Activated T-helper 2 cell treated with anti-CD3 and anti-CD28 coated beads, Interferon-gamma antibody, Interleukin-2, Interleukin-4, amounts not matched to agents 10 μg/mL and 5 μg/mL and 100 μg/mL, durations not matched to agents 14 hours and 24 hours and 36 hours (primary cell): Measurements from ENCODE around the gene LRRN4CL. TPM values are rescaled to one million over a fixed set of nuclear protein-coding genes. Genes with fewer than 3 reads are reported as not detected.

Experiments used
- DNase-seq: peaks from one replicate; pipeline ENCODE4 v3.0.0; 2021; ENCODE audit warnings: low spot score
- H3K27ac Mint-ChIP-seq: one replicate; pipeline ENCODE4 v1.8.0; 2021; ENCODE audit warnings: mixed read lengths
- H3K27me3 Mint-ChIP-seq: one replicate; pipeline ENCODE4 v1.8.0; 2021; ENCODE audit warnings: low read depth, mixed read lengths
- H3K36me3 Mint-ChIP-seq: one replicate; pipeline ENCODE4 v1.8.0; 2021; ENCODE audit warnings: low read depth, mixed read lengths
- H3K4me1 Mint-ChIP-seq: one replicate; pipeline ENCODE4 v1.8.0; 2021; ENCODE audit warnings: low read depth, mixed read lengths
- H3K4me3 Mint-ChIP-seq: one replicate; pipeline ENCODE4 v1.8.0; 2021; ENCODE audit warnings: low read depth, mild to moderate bottlenecking, moderate library complexity, mixed read lengths
- H3K9me3 Mint-ChIP-seq: one replicate; pipeline ENCODE4 v1.8.0; 2021; ENCODE audit warnings: mixed read lengths
- intact Hi-C: fragments of 100-400 bp; cut with micrococcal nuclease; formaldehyde crosslinking; loops from one replicate; pipeline ENCODE4 v1.15.1; 2023
- total RNA-seq: library from RNA; stranded (reverse); gene quantifications from 2 replicates; pipeline ENCODE4 v1.2.3, GENCODE V29; 2022

The LRRN4CL gene
- total RNA-seq, 1 donor from 2014 or later, result 0.23 TPM

DNA sequence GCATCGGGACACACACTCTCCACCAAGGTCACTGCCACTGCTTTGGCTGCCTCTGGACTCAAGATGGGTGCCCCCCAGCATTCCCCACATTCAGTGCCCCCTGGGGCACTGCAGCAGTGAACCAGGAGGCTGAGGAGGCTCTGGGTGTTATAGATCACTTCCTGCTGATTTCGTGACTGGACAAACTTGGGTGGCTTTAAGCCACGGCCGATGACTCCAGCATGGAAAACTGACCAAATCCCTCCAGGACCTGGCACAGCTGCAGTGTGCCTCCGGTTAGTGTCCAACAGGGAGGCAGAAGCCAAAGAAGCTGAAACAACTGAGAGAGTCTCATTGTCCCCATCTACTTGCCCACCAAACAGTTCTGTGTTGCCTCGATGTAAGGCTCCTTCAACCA lies 41.7 kb downstream of the LRRN4CL start:
- Mint-ChIP-seq H3K4me1 (peaks cover 23% of the 10 kb centered on the region), H3K27ac (no peak overlapping the region), H3K27me3 (no peaks in the 10 kb centered on the region), H3K9me3 (no peaks in the 10 kb centered on the region), H3K4me3 (no peak overlapping the region), H3K36me3 (peaks cover 42% of the 10 kb centered on the region)
- intact Hi-C loops, result loop anchor here (2.0 kb wide), 2 partner anchors 17 to 57 kb away; partner anchors contain the start of genes C11orf98, CSKMT and TUT1
- DNase-seq, result no peak

DNA sequence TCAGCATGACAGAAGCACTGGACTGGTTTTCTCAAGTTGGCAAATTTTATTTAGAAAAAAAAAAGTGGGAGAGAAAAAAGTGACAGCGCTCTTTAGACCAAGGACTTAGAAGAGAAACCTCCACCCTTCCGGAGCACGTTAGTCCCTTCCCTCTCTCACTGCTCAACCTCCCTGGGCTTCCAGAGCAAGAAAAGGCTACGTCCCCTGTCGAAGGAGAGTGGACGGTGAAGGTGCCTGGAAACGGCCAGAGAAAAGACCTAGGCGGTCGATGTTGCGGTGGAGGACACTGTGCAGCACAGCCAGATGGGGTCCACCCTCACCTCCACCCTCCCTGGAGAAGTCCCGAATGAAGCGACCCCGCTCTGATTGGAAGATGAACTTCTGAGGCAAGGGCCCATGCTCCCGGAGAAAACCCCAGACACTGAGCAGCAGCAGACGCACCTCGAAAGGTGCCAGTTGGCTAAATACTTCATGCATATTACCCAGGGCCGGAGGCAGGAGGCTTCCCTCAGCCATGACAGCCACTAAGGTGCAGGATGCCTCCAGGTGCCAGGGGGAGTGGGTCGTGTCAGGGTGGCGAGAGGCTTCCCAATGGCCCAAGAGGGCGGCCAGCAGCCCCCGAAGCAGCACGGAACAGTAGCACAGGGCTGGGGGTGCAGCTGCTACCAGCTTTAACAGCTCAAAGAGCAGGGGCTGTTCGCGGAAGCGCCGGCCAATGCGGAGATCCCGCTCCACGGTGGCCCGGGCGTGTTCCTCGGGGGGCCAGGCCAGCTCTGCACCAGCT lies 42.3 kb downstream of the LRRN4CL start:
- Mint-ChIP-seq H3K27ac (peak overlapping the region; percentile 97), H3K27me3 (no peaks in the 10 kb centered on the region), H3K4me1 (peaks cover 21% of the 10 kb centered on the region), H3K9me3 (no peaks in the 10 kb centered on the region), H3K36me3 (peaks cover 40% of the 10 kb centered on the region), H3K4me3 (peak overlapping the region; percentile 98)
- intact Hi-C loops, result loop anchor here (1.0 to 2.0 kb wide), 5 partner anchors 18 to 62 kb away; partner anchors contain the start of genes C11orf98, CSKMT, TUT1 and UQCC3
- no peak for DNase-seq

DNA sequence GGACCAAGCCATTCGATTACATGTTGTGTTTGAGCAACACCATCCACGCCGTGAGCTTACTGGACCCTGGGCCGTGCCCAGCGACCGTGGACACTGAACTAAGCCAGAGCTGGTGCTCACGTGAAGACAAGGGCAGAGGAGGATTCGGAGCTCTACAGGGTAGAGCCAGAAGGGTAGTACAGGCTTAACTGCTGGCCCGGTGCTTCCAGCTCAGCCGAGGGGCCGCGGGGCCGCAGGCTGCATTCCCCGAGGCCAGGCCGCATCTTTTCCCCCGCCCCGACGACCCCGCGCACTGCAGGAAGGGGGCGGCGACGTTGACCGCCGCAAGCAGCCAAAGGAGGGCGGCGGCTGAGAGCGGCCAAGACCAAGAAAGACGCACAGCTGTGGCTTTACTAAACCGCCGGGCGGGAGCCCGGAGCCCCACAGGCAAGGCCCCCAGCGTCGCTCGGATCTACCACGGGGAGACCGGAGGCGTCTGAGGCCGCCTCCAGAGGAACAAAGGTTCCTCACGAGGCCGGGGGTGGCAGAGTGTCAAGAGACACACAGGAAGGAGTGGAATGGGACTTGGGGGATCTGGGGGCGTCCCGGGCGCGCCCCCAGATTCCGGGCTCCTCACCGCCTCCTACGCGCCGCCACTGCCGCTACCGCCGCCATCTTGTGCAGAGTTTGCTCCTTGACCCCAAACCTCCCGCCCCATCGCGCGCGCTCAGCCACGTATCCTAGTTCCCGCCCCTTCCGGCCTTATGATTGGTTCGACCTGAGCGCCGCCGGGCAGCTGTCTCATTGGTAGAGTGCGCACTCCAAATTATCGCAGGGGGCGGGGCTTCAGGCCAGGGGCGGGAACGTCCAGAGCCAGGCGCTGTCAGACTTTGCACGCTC lies 43.1 kb downstream of the LRRN4CL start, which contains the start of gene GANAB:
Gene GANAB (minus strand): TSS at position 668 of the 879 bp plus-strand sequence. CDS start 14 bp downstream, at position 654.
- Mint-ChIP-seq H3K4me3 (peak within 1 kb of the TSS; percentile 98), H3K27me3 (no peaks in the 10 kb centered on the region), H3K4me1 (peaks cover 22% of the 10 kb centered on the region), H3K36me3 (peaks cover 43% of the 10 kb centered on the region), H3K9me3 (no peaks in the 10 kb centered on the region), H3K27ac (peak within 1 kb of the TSS; percentile 97)
- DNase-seq, result peak; percentile 98
- intact Hi-C loops, result loop anchor here (1.0 to 2.0 kb wide), 5 partner anchors 19 to 63 kb away; partner anchors contain the start of genes C11orf98, CSKMT, TUT1 and UQCC3

DNA sequence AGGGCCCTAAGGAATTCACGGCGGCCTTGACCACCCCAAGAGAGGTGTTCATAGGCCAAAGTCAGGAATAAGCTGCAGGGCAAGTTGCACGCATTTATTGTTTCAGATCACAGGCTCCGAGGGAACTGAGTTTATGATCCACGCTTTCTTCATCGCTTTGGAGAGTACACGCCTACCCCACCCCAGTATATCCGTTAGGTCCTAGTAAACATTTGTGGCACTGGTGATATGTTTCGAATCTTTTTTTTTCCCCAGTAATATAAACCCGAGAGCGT lies 43.7 kb downstream of the LRRN4CL start:
- no peak for DNase-seq
- intact Hi-C loops, result no loop called here
- H3K9me3 Mint-ChIP-seq, result no peaks in the 10 kb centered on the region
- H3K4me3 Mint-ChIP-seq, result peak overlapping the region; percentile 98
- no peaks in the 10 kb centered on the region for H3K27me3 Mint-ChIP-seq
- peak overlapping the region; percentile 97 for H3K27ac Mint-ChIP-seq
- peaks cover 45% of the 10 kb centered on the region for H3K36me3 Mint-ChIP-seq
- peaks cover 26% of the 10 kb centered on the region for H3K4me1 Mint-ChIP-seq

DNA sequence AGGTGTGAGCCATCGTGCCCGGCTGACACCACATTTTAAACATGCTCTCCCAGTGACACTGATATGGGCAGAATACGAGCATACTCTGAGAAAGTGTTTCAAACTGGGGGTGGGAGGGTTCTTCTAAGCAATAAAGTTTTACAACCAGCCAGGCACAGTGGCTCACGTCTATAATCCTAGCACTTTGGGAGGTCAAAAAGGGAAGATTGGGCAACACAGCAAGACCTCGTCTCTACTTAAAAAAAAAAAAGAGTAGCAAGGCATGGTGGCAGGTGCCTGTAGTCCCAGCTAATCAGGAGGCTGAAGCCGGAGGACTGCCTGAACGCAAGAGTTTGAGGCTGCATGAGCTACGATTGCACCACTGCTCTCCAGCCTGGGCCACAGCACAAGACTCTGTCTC lies 45.1 kb downstream of the LRRN4CL start:
- Mint-ChIP-seq H3K4me1 (peaks cover 34% of the 10 kb centered on the region), H3K4me3 (peak overlapping the region; percentile 37), H3K27me3 (no peaks in the 10 kb centered on the region), H3K9me3 (no peaks in the 10 kb centered on the region), H3K27ac (peak overlapping the region; percentile 22), H3K36me3 (peaks cover 49% of the 10 kb centered on the region)
- no peak for DNase-seq
- intact Hi-C loops, result no loop called here

Other genes with a start within 250 kb of the LRRN4CL start
- gene AHNAK, start 142.7 kb downstream of the LRRN4CL start, total RNA-seq, result 105 and 108 TPM in 2 replicates
- gene EEF1G, start 115.6 kb downstream of the LRRN4CL start, total RNA-seq, result 1,369 and 1,395 TPM in 2 replicates
- gene TUT1, start 98.0 kb downstream of the LRRN4CL start, total RNA-seq, result 29.9 and 41.7 TPM in 2 replicates
- 201 and 215 TPM in 2 replicates for gene MTA2, start 87.7 kb downstream of the LRRN4CL start, total RNA-seq
- 144 and 146 TPM in 2 replicates for gene EML3, start 76.8 kb downstream of the LRRN4CL start, total RNA-seq
- gene ROM1, start 76.3 kb downstream of the LRRN4CL start, total RNA-seq, result 1.4 and 2.8 TPM in 2 replicates
- gene B3GAT3, start 67.5 kb downstream of the LRRN4CL start, total RNA-seq, result 70.0 and 81.4 TPM in 2 replicates
- gene GANAB, start 42.9 kb downstream of the LRRN4CL start, total RNA-seq, result 274 and 279 TPM in 2 replicates
- gene INTS5, start 36.2 kb downstream of the LRRN4CL start, total RNA-seq, result 35.2 and 35.7 TPM in 2 replicates
- 118 and 130 TPM in 2 replicates for gene C11orf98, start 24.3 kb downstream of the LRRN4CL start, total RNA-seq
- gene CSKMT, start 24.2 kb downstream of the LRRN4CL start, total RNA-seq, result 45.4 and 47.2 TPM in 2 replicates
- gene UQCC3, start 17.9 kb downstream of the LRRN4CL start, total RNA-seq, result 8.0 and 9.5 TPM in 2 replicates
- 21.4 and 21.7 TPM in 2 replicates for gene LBHD1, start 17.3 kb downstream of the LRRN4CL start, total RNA-seq
- 119 and 127 TPM in 2 replicates for gene UBXN1, start 10.5 kb downstream of the LRRN4CL start, total RNA-seq
- 28.7 and 32.8 TPM in 2 replicates for gene BSCL2, start 17.9 kb upstream of the LRRN4CL start, total RNA-seq
- not detected in 2 replicates for gene GNG3, start 18.1 kb upstream of the LRRN4CL start, total RNA-seq
- gene HNRNPUL2, start 37.9 kb upstream of the LRRN4CL start, total RNA-seq, result 62.6 and 63.5 TPM in 2 replicates
- gene TTC9C, start 39.0 kb upstream of the LRRN4CL start, total RNA-seq, result 35.4 and 39.4 TPM in 2 replicates
- gene ZBTB3, start 64.6 kb upstream of the LRRN4CL start, total RNA-seq, result 7.3 and 9.3 TPM in 2 replicates
- gene POLR2G, start 72.0 kb upstream of the LRRN4CL start, total RNA-seq, result 122 and 128 TPM in 2 replicates
- gene TAF6L, start 81.9 kb upstream of the LRRN4CL start, total RNA-seq, result 17.6 and 21.0 TPM in 2 replicates
- gene TMEM179B, start 97.9 kb upstream of the LRRN4CL start, total RNA-seq, result 34.6 and 35.9 TPM in 2 replicates
- 13.4 and 14.0 TPM in 2 replicates for gene TMEM223, start 102.5 kb upstream of the LRRN4CL start, total RNA-seq
- 134 and 139 TPM in 2 replicates for gene NXF1, start 115.9 kb upstream of the LRRN4CL start, total RNA-seq
- gene STX5, start 142.5 kb upstream of the LRRN4CL start, total RNA-seq, result 37.4 and 41.9 TPM in 2 replicates
- gene TEX54, start 143.3 kb upstream of the LRRN4CL start, total RNA-seq, result 1.2 TPM in 1 of 2 replicates, not detected in the other
- gene WDR74, start 150.1 kb upstream of the LRRN4CL start, total RNA-seq, result 109 and 112 TPM in 2 replicates
- 245 and 286 TPM in 2 replicates for gene SLC3A2, start 191.4 kb upstream of the LRRN4CL start, total RNA-seq
- gene CHRM1, start 231.8 kb upstream of the LRRN4CL start, total RNA-seq, result not detected in 2 replicates